HFF-Myc (cell line): ENCODE results near the gene TMX2.

Experiments
- DNase-seq: peaks from one replicate; pipeline ENCODE4 v3.0.0-alpha.2; 2011; ENCODE audit warnings: low read depth; ENCODE audit errors: extremely low read depth
- H3K4me3 ChIP-seq: replicated peaks from 2 replicates; pipeline ENCODE4 v1.5.1; 2011; ENCODE audit warnings: low read depth, mild to moderate bottlenecking, control low read depth, low read length
- TF ChIP-seq, protein P1 (sequence below): IDR thresholded peaks from 2 replicates; pipeline ENCODE4 v1.5.1; 2012; ENCODE audit warnings: mild to moderate bottlenecking, low read depth, low read length, control low read depth; ENCODE audit errors: missing control alignments

TMX2 gene

GRCh38 chr11:57741132-57742086 is 29.0 kb downstream of the TMX2 start, which contains the start of gene SELENOH:
Gene SELENOH (plus strand): TSS chr11:57741491. CDS start chr11:57741596, 105 bp downstream.
- H3K4me3 ChIP-seq: peak within 1 kb of the TSS; percentile 98
- peak; percentile 95 for DNase-seq
- TF ChIP-seq, protein P1, sequence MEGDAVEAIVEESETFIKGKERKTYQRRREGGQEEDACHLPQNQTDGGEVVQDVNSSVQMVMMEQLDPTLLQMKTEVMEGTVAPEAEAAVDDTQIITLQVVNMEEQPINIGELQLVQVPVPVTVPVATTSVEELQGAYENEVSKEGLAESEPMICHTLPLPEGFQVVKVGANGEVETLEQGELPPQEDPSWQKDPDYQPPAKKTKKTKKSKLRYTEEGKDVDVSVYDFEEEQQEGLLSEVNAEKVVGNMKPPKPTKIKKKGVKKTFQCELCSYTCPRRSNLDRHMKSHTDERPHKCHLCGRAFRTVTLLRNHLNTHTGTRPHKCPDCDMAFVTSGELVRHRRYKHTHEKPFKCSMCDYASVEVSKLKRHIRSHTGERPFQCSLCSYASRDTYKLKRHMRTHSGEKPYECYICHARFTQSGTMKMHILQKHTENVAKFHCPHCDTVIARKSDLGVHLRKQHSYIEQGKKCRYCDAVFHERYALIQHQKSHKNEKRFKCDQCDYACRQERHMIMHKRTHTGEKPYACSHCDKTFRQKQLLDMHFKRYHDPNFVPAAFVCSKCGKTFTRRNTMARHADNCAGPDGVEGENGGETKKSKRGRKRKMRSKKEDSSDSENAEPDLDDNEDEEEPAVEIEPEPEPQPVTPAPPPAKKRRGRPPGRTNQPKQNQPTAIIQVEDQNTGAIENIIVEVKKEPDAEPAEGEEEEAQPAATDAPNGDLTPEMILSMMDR: no peak

- no peak for DNase-seq
- H3K4me3 ChIP-seq: peak overlapping the region; percentile 98
- TF ChIP-seq, protein P1: no peak
These were observed 29.7 kb downstream of the TMX2 start for GRCh38 chr11:57742087-57742452.

DNA sequence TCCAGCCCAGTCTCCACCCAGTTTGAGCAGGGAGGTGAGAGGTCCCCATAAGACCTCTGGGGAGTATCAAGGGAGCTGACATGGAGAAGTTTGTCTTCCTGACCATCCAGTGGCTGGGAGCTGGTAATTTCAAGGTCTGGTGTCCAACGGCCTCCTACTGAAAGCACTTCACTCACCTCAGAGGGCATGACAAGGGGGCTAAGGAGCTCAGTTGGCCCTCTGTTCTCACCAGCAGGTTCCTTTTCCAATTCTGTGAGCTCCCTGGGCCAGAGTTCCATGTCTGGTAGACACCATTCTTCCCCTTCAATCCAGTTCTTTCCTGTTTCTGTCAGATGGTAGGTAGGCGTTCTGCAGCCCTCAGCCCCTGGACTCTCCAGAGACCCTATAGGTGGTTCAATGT is 32.0 kb downstream of the TMX2 start:
- H3K4me3 ChIP-seq: no peak overlapping the region
- TF ChIP-seq, protein P1: no peak
- no peak for DNase-seq

DNA sequence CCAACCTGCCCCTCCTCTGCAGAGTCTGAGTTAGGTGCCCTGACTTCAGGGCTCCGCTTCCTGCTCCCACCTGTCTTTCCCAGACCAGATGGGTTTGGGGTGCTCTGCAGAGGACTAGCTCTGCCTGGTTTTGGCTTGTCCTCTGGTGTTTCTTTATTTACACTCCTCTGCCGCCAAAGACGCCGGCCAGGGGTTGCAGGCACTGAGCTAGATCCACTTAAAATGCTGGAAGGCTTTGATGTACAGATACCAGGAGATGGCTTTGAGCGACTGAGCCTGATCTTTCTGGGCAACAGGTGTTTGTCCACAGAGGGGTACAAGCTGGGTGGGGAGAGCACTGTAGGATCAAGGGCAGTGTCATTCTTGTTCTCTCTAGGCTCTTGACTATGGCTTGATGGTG is 32.8 kb downstream of the TMX2 start:
- no peak overlapping the region for H3K4me3 ChIP-seq
- TF ChIP-seq, protein P1: no peak
- DNase-seq: no peak

DNA sequence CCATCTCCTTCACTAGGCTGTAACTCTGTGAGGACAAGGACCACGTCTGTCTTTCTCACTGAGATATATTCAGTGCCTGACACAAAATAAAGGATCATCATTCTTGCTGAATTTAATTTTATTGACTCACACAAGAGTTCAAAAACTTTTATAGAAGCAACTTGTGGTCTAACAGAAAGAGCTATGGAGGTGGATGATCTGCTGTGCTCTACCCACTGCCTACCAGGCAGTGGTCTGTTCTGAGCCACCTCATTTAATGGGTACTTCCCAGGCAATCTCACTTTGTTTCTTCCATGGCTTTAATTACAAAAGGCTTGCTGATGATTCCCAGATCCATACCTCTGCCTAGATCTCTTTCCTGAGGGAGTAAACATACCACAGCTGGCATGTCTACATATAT is 34.5 kb downstream of the TMX2 start:
- H3K4me3 ChIP-seq: no peak overlapping the region
- DNase-seq: no peak
- TF ChIP-seq, protein P1: no peak

DNA sequence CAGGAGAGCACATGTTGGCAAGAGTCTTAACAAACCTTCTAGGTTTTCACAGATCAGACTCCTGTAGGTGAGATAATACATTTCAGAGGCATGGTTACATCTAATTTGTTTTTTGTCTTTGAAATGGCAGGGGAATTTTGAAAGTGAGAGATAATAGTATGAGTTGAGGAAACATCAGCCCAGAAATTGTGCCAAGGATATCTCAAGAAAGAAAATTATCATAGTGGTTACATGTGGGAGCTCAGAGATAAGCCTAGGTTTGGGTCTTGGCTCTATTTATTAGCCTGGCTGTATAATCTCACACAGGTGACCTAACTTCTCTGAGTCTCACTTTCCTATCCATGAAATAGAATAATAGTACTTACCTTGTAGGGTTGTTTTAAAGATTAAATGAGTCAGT is 38.8 kb downstream of the TMX2 start:
- no peak overlapping the region for H3K4me3 ChIP-seq
- no peak for DNase-seq
- TF ChIP-seq, protein P1: no peak
